Uterus (tissue), 4 donors: Measurements from ENCODE around the gene KRTAP10-5. TPM values are rescaled to one million over a fixed set of nuclear protein-coding genes. Genes with fewer than 3 reads are reported as not detected.
"Not testable (repeated sequence)": the region's sequence is repeated elsewhere in the genome, so short reads cannot be mapped to it uniquely, and the experiment has no call there.

ENCODE experiments used
- DNase-seq, 2 donors: peaks; one replicate each; pipeline ENCODE4 v3.0.0-alpha.2; 2019 to 2020
- H3K27ac ChIP-seq, 2 donors: fragments of 200-600 bp; sonication (generic); 1 replicate in 1 of 2; 2 replicates in 1 of 2; pipeline ENCODE4 v1.5.1; 2016 to 2018
- H3K27me3 ChIP-seq, 2 donors: fragments of 200-600 bp; sonication (generic); one replicate each; pipeline ENCODE4 v1.5.1; 2018 to 2019; ENCODE audit warnings: control low read depth in 1 of 2
- H3K36me3 ChIP-seq, 2 donors: fragments of 200-600 bp; sonication (generic); one replicate each; pipeline ENCODE4 v1.5.1; 2019; ENCODE audit warnings: control low read depth in 1 of 2
- H3K4me1 ChIP-seq, 2 donors: fragments of 200-600 bp; sonication (generic); one replicate each; pipeline ENCODE4 v1.5.1; 2018 to 2019; ENCODE audit warnings: control low read depth in 1 of 2
- H3K4me3 ChIP-seq, 2 donors: fragments of 200-600 bp; sonication (generic); 1 replicate in 1 of 2; 2 replicates in 1 of 2; pipeline ENCODE4 v1.5.1; 2018 to 2019; ENCODE audit warnings: mild to moderate bottlenecking in 1 of 2
- H3K9me3 ChIP-seq, 2 donors: fragments of 200-600 bp; sonication (generic); one replicate each; pipeline ENCODE4 v1.5.1; 2019; ENCODE audit warnings: control low read depth in 1 of 2
- CTCF ChIP-seq, 4 experiments: fragments of 200-600 bp in 2 of 4; fragments of 450-650 bp in 2 of 4; sonication (generic) in 2 of 4; IDR thresholded peaks; one replicate each; pipeline ENCODE4 v1.5.1; 2016 to 2019; ENCODE audit warnings: antibody characterized with exemption in 4 of 4, mild to moderate bottlenecking in 2 of 4, moderate library complexity in 1 of 4
- POLR2A ChIP-seq, 2 donors: fragments of 450-650 bp; IDR thresholded peaks; one replicate each; pipeline ENCODE4 v1.6.1; 2016; ENCODE audit warnings: antibody characterized with exemption in 2 of 2, mild to moderate bottlenecking in 1 of 2, moderate library complexity in 1 of 2
- intact Hi-C: fragments of 100-400 bp; cut with DNase I; formaldehyde crosslinking; loops from one replicate; pipeline ENCODE4 v1.15.1; 2023; ENCODE audit warnings: low total_unique reads
- total RNA-seq, 4 donors: library from RNA; depleted of rRNA in 3 of 4; stranded (reverse); fragments of >200 nt in 3 of 4; gene quantifications; one replicate each; pipeline versions ENCODE4 v1.1.0 to v1.2.4, GENCODE V29; 2014 to 2023
- donor health status: DM: yes; HTN: yes; CAD: no.

Gene KRTAP10-5
- total RNA-seq, 4 donors from 2014 or later: not detected

- no peaks in the 10 kb centered on the region for H3K9me3 ChIP-seq
- no peaks in the 10 kb centered on the region for H3K27me3 ChIP-seq
- no peak within 1 kb of the TSS for H3K4me3 ChIP-seq
- H3K36me3 ChIP-seq: no peaks in the 10 kb centered on the region
- H3K4me1 ChIP-seq: no peaks in the 10 kb centered on the region
- no peak within 1 kb of the TSS for H3K27ac ChIP-seq
- intact Hi-C loops: no loop called here
- TF ChIP-seq POLR2A (IDR thresholded peaks at IDR 0.05) (no peak), CTCF (IDR thresholded peaks at IDR 0.05) (no peak)
- no peak for DNase-seq
These were observed 12.3 kb upstream of the KRTAP10-5 start, which contains the start of gene KRTAP10-6 for GRCh38 chr21:44592446-44593311. KRTAP10-6 (minus strand) TSS chr21:44592505; CDS start chr21:44592484, 21 bp downstream.

GRCh38 chr21:44591801-44592130 lies 11.4 kb upstream of the KRTAP10-5 start:
- H3K4me1 ChIP-seq, H3K27ac ChIP-seq, DNase-seq, intact Hi-C loops, H3K36me3 ChIP-seq, H3K4me3 ChIP-seq, H3K9me3 ChIP-seq, H3K27me3 ChIP-seq: not testable (repeated sequence)

GRCh38 chr21:44590897-44591800 lies 10.7 kb upstream of the KRTAP10-5 start:
- DNase-seq, intact Hi-C loops, H3K4me1 ChIP-seq, H3K9me3 ChIP-seq, H3K36me3 ChIP-seq, H3K4me3 ChIP-seq, H3K27me3 ChIP-seq, H3K27ac ChIP-seq: not testable (repeated sequence)

GRCh38 chr21:44590311-44590721 lies 9.9 kb upstream of the KRTAP10-5 start:
- no peak for TF ChIP-seq CTCF (IDR thresholded peaks at IDR 0.05)
- no peak for TF ChIP-seq POLR2A (IDR thresholded peaks at IDR 0.05)
- no peak for DNase-seq
- H3K4me1 ChIP-seq: no peaks in the 10 kb centered on the region
- no peak overlapping the region for H3K27ac ChIP-seq
- no peak overlapping the region for H3K4me3 ChIP-seq
- H3K9me3 ChIP-seq: no peaks in the 10 kb centered on the region
- H3K27me3 ChIP-seq: no peaks in the 10 kb centered on the region
- intact Hi-C loops: no loop called here
- no peaks in the 10 kb centered on the region for H3K36me3 ChIP-seq

GRCh38 chr21:44589586-44590305 lies 9.3 kb upstream of the KRTAP10-5 start:
- intact Hi-C loops: no loop called here
- Histone ChIP-seq H3K9me3 (no peaks in the 10 kb centered on the region), H3K4me1 (no peaks in the 10 kb centered on the region), H3K36me3 (no peaks in the 10 kb centered on the region), H3K27ac (no peak overlapping the region), H3K4me3 (no peak overlapping the region), H3K27me3 (no peaks in the 10 kb centered on the region)
- DNase-seq: no peak
- TF ChIP-seq CTCF (IDR thresholded peaks at IDR 0.05) (no peak), POLR2A (IDR thresholded peaks at IDR 0.05) (no peak)
